Natural killer cell (primary cell): ENCODE data around the gene BFSP2. TPM values are rescaled to one million over a fixed set of nuclear protein-coding genes. Genes with fewer than 3 reads are reported as not detected.
"Not testable (repeated sequence)": the region's sequence is repeated elsewhere in the genome, so short reads cannot be mapped to it uniquely, and the experiment has no call there.

ENCODE experiments used
- ATAC-seq, 3 donors: fragments of 150-1000 bp in 2 of 3; fragments of 200-7000 bp in 1 of 3; cut with Tn5 transposase; 1 replicate in 1 of 3; 2 replicates in 2 of 3; pipeline ENCODE4 v1.10.0; 2021; ENCODE audit warnings: mild to moderate bottlenecking in 2 of 3, moderate library complexity in 2 of 3
- DNase-seq, 2 donors: peaks; one replicate each; pipeline versions ENCODE4 v3.0.0 to v3.0.0-alpha.2; 2013 to 2021; ENCODE audit warnings: mixed read lengths in 1 of 2
- H3K27ac ChIP-seq: one replicate; pipeline ENCODE4 v1.5.1; 2013; ENCODE audit warnings: mild to moderate bottlenecking, low read length
- H3K27me3 ChIP-seq: one replicate; pipeline ENCODE4 v1.6.1; 2013; ENCODE audit warnings: low read length; ENCODE audit not compliant: control insufficient read depth, insufficient read depth
- H3K36me3 ChIP-seq: one replicate; pipeline ENCODE4 v1.6.1; 2013; ENCODE audit warnings: low read length; ENCODE audit not compliant: control insufficient read depth, insufficient read depth
- H3K4me1 ChIP-seq: one replicate; pipeline ENCODE4 v1.6.1; 2013; ENCODE audit warnings: low read length; ENCODE audit not compliant: control insufficient read depth, insufficient read depth
- H3K4me3 ChIP-seq: one replicate; pipeline ENCODE4 v1.5.1; 2013; ENCODE audit warnings: low read length
- H3K9me3 ChIP-seq: one replicate; pipeline ENCODE4 v1.6.1; 2013; ENCODE audit warnings: low read length; ENCODE audit not compliant: control insufficient read depth, insufficient read depth
- H3K27ac Mint-ChIP-seq, 2 donors: one replicate each; pipeline ENCODE4 v1.8.0; 2022; ENCODE audit warnings: mild to moderate bottlenecking in 2 of 2, mixed read lengths in 2 of 2, moderate library complexity in 1 of 2
- H3K27me3 Mint-ChIP-seq, 2 donors: one replicate each; pipeline ENCODE4 v1.8.0; 2022; ENCODE audit warnings: low read depth in 2 of 2, mixed read lengths in 2 of 2
- H3K36me3 Mint-ChIP-seq: one replicate; pipeline ENCODE4 v1.8.0; 2022; ENCODE audit warnings: mixed read lengths
- H3K4me1 Mint-ChIP-seq, 2 donors: one replicate each; pipeline ENCODE4 v1.8.0; 2022; ENCODE audit warnings: mixed read lengths in 2 of 2
- H3K4me3 Mint-ChIP-seq: one replicate; pipeline ENCODE4 v1.8.0; 2022; ENCODE audit warnings: mild to moderate bottlenecking, moderate library complexity, mixed read lengths
- H3K9me3 Mint-ChIP-seq, 2 donors: one replicate each; pipeline ENCODE4 v1.8.0; 2022; ENCODE audit warnings: mixed read lengths in 2 of 2
- WGBS: methylation state at CpG from one replicate; pipeline ENCODE4 v1.1.7; 2013; ENCODE audit warnings: missing lambda C conversion rate; ENCODE audit not compliant: insufficient coverage; 5-methylcytosine and 5-hydroxymethylcytosine counted together
- intact Hi-C: fragments of 100-400 bp; cut with micrococcal nuclease; formaldehyde crosslinking; loops from one replicate; pipeline ENCODE4 v1.14.2; 2022
- total RNA-seq, 4 donors: library from RNA; stranded (reverse); fragments of 120-200 nt in 1 of 4; gene quantifications; one replicate each; pipeline versions ENCODE4 v1.2.3 to v1.2.4, GENCODE V29; 2013 to 2022
- TF ChIP-seq, protein P1 (sequence below): fragments of 200-600 bp; IDR thresholded peaks from one replicate; pipeline ENCODE4 v1.8.0; 2022; ENCODE audit warnings: antibody characterized with exemption

The BFSP2 gene
- total RNA-seq, 3 donors from 2014 or later (not counting 1 experiment from before 2014, with no cell fraction given): not detected

DNA sequence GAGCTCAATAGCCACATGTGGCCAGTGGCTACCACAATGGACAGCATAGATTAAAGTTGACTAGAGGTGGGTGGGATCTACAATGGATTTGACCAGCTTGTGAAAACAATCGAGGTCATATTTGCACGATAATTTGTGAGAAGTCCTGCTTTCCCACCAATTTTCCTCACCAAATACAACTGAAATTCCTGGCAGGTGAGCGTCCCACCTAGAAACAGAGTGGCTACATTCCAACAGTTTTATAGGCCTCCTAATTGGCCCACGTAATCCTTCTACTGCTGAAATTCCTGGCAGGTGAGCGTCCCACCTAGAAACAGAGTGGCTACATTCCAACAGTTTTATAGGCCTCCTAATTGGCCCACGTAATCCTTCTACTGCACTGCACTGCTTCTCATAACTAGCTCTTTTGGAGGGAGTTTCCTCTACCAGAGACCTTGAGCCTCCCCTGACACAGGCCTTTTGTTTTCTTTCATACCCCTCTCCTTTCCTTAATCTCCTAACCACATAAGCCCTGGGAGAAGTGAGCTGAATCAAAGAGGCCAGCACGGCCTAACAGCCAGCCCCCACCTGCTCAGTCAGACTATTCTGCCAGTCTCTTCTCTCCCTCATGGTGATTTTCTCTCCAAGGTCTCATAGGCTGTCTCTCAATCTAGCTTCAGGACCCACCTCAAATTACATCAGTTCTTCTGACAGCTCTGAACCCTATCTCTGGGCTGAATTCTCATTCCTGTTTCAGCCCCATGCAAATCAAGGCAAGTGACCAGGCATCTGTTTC is 80.2 kb downstream of the BFSP2 start:
- no peaks in the 10 kb centered on the region for H3K4me1 Mint-ChIP-seq
- H3K27me3 ChIP-seq: no peaks in the 10 kb centered on the region
- H3K4me1 ChIP-seq: peaks cover 2% of the 10 kb centered on the region
- ATAC-seq (no peak), DNase-seq (no peak)
- H3K27ac Mint-ChIP-seq: no peak overlapping the region
- peaks cover 0 to 4% of the 10 kb centered on the region in 2 donors for H3K27me3 Mint-ChIP-seq
- intact Hi-C loops: no loop called here
- no peaks in the 10 kb centered on the region for H3K9me3 Mint-ChIP-seq
- H3K9me3 ChIP-seq: no peaks in the 10 kb centered on the region
- WGBS: 87% methylated on average over 7 of the region's 7 CpGs
- H3K4me3 ChIP-seq: no peak overlapping the region
- no peak overlapping the region for H3K27ac ChIP-seq
- TF ChIP-seq, protein P1, sequence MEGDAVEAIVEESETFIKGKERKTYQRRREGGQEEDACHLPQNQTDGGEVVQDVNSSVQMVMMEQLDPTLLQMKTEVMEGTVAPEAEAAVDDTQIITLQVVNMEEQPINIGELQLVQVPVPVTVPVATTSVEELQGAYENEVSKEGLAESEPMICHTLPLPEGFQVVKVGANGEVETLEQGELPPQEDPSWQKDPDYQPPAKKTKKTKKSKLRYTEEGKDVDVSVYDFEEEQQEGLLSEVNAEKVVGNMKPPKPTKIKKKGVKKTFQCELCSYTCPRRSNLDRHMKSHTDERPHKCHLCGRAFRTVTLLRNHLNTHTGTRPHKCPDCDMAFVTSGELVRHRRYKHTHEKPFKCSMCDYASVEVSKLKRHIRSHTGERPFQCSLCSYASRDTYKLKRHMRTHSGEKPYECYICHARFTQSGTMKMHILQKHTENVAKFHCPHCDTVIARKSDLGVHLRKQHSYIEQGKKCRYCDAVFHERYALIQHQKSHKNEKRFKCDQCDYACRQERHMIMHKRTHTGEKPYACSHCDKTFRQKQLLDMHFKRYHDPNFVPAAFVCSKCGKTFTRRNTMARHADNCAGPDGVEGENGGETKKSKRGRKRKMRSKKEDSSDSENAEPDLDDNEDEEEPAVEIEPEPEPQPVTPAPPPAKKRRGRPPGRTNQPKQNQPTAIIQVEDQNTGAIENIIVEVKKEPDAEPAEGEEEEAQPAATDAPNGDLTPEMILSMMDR: no peak
- H3K36me3 Mint-ChIP-seq: no peaks in the 10 kb centered on the region
- H3K4me3 Mint-ChIP-seq: no peak overlapping the region
- no peaks in the 10 kb centered on the region for H3K36me3 ChIP-seq

- H3K36me3 Mint-ChIP-seq, H3K4me1 ChIP-seq, H3K27me3 Mint-ChIP-seq, H3K4me3 Mint-ChIP-seq, DNase-seq, H3K9me3 Mint-ChIP-seq, H3K27me3 ChIP-seq, H3K27ac Mint-ChIP-seq, H3K9me3 ChIP-seq, H3K27ac ChIP-seq, ATAC-seq, H3K36me3 ChIP-seq, H3K4me3 ChIP-seq, intact Hi-C loops, H3K4me1 Mint-ChIP-seq: not testable (repeated sequence)
- 100% methylated on average over 2 of the region's 5 CpGs for WGBS
These were observed 82.6 kb downstream of the BFSP2 start for GRCh38 chr3:133482474-133482873.

DNA sequence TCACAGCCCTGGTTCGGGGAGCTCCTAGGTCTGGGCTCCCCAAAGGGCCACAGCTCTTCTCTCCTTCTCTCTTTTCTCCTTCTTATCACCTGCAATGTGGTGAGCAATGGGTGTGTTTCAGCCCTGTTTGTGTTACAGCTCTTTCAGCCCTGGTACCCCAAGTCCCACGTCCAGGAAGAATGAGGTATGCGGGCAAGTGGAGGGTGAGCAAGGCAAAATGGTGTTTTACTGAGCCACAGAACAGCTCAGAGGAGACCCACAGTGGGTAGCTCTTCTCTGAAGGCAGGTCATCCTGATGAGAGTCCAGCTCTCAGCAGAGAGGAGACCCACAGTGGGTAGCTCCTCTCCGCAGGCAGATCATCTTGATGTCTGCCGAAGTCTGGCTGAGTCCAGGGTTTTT is 86.8 kb downstream of the BFSP2 start:
- Mint-ChIP-seq H3K27ac (no peak overlapping the region), H3K4me3 (no peak overlapping the region), H3K36me3 (no peaks in the 10 kb centered on the region), H3K4me1 (no peaks in the 10 kb centered on the region), H3K9me3 (no peaks in the 10 kb centered on the region), H3K27me3 (peaks cover 0 to 3% of the 10 kb centered on the region in 2 donors)
- DNase-seq: no peak
- Histone ChIP-seq H3K36me3 (no peaks in the 10 kb centered on the region), H3K27ac (no peak overlapping the region), H3K27me3 (no peaks in the 10 kb centered on the region), H3K4me1 (peaks cover 11% of the 10 kb centered on the region), H3K4me3 (no peak overlapping the region), H3K9me3 (no peaks in the 10 kb centered on the region)
- intact Hi-C loops: no loop called here
- 94% methylated on average over 5 of the region's 5 CpGs for WGBS
- TF ChIP-seq, protein P1: no peak
- no peak for ATAC-seq

DNA sequence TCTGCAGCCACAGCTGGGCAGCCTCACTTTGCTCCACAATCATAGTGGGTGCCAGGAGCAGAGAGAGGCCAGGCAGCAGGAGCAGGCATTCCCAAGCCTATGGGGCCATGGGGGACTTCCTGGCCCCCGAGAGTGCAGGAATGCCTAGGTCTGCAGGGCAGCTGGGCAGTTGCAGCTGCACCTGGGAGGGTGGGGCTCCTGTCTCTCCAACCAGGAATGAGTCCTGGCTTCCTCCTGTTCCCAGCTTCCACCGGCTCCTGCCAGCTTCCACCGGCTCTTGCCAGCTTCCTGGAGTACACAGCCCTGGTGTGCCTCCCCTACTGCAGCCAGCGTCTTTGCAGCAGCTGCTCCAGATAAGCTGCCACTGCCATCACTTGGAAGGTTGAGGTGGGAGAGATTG is 87.3 kb downstream of the BFSP2 start:
- TF ChIP-seq, protein P1: no peak
- H3K27ac ChIP-seq: no peak overlapping the region
- Mint-ChIP-seq H3K9me3 (no peaks in the 10 kb centered on the region), H3K36me3 (no peaks in the 10 kb centered on the region), H3K27me3 (peaks cover 0 to 3% of the 10 kb centered on the region in 2 donors), H3K4me1 (peaks cover 0 to 2% of the 10 kb centered on the region in 2 donors), H3K27ac (no peak overlapping the region), H3K4me3 (no peak overlapping the region)
- no peaks in the 10 kb centered on the region for H3K27me3 ChIP-seq
- no peaks in the 10 kb centered on the region for H3K36me3 ChIP-seq
- peaks cover 17% of the 10 kb centered on the region for H3K4me1 ChIP-seq
- H3K4me3 ChIP-seq: no peak overlapping the region
- DNase-seq (no peak), ATAC-seq (no peak)
- no peaks in the 10 kb centered on the region for H3K9me3 ChIP-seq
- WGBS: 95% methylated on average over 4 of the region's 4 CpGs
- intact Hi-C loops: no loop called here
